Stimulated activated CD4-positive, alpha-beta T cell treated with anti-CD3 and anti-CD28 coated beads, TNF-alpha, amount 100 ng/mL, for 4 hours (primary cell): ENCODE measurements around the gene FOXK1.
A peak's percentile ranks its signal among the peaks of the same experiment; 100 is the strongest.
"Not testable (repeated sequence)": the region's sequence is repeated elsewhere in the genome, so short reads cannot be mapped to it uniquely, and the experiment has no call there.

Experiments used
- DNase-seq, 3 experiments: peaks; one replicate each; pipeline ENCODE4 v3.0.0-alpha.2; 2020; ENCODE audit warnings: low read depth in 3 of 3

The FOXK1 gene

DNA sequence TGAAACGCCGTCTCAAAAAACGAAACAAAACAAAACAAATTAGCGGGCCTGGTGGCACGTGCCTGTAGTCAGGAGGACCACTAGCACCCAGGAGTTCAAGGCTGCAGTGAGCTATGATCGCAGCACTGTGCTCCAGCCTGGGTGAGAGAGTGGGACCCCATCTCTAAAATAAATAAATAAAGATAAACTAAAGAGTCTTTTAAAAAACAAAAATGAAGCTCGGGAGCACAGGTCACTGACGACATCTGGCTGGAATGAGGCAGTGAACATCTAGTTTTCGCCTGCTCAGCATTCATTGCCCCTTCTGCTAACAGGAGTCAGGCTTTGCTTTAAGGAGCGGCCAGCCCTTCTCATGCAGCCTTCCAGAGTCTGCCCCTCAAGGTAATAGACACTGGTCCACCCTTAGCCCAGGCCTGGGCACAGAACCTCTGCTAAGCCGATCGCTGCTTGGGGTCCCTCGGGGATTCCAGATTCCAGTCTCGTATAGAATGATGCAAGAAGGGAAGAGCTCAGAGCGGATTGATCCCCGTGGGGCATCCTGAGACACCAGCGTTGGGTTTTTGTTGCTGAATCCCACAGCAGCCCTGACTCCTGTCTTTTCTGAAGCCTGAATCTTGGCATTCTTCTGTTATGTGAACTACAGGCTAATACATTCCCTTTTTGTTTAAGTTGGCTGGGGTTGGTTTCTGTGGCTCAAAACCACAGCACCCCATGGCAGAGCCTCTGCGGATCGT lies 14.2 kb upstream of the FOXK1 start:
- no peak for DNase-seq

DNA sequence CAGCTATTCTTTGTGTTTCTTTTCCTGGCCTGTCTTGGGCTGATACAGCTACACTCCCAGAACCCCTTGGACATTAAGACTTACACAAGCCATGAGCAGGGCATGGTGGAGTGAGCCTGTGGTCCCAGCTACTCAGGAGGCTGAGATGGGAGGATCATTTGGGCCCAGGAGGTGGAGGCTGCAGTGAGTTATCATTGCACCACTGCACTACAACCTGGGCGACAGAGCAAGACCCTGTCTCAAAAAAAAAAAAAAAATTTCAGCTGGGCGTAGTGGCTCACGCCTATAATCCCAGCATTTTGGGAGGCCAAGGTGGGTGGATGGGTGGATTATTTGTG lies 13.6 kb upstream of the FOXK1 start:
- DNase-seq, result no peak

- DNase-seq, result no peak
Measured at GRCh38 chr7:4670791-4671190, 11.3 kb upstream of the FOXK1 start.

GRCh38 chr7:4675771-4676367 lies 6.2 kb upstream of the FOXK1 start:
- no peak for DNase-seq

DNA sequence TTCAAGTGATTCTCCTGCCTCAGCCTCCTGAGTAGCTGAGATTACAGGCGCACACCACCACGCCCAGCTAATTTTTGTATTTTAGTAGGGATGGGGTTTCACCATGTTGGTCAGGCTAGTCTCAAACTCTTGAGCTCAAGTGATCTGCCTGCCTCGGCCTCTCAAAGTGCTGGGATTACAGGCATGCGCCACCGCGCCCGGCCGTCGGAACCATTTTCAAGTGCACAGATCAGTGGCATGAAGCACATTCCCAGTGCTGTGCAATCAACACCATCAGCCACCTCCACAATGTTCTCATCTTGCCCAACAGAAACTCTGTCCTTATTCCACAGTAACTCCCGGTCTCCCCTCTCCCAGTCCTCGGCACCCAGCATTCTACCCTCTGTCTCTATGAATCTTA lies 4.6 kb upstream of the FOXK1 start:
- not testable (repeated sequence) for DNase-seq

- peak in 1 of 3 experiments; percentile 6 for DNase-seq
Measured at GRCh38 chr7:4681218-4681851, 760 bp upstream of the FOXK1 start.

DNA sequence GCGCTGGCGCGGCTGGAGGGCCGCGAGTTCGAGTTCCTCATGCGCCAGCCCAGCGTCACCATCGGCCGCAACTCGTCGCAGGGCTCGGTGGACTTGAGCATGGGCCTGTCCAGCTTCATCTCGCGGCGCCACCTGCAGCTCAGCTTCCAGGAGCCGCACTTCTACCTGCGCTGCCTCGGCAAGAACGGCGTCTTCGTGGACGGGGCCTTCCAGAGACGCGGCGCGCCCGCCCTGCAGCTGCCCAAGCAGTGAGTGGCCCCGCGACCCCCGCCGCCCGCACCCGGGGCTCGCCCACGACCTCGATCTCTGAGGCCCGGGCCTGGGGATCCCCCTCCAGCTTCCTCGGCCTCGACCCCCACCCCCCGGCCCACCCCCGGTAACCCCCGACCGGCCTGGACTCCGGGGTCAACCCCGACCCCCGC lies 537 bp downstream of the FOXK1 start:
- peak in 1 of 3 experiments; percentile 6 for DNase-seq

- peak in 2 of 3 experiments; percentile 5 to 8 for DNase-seq
Measured at GRCh38 chr7:4683043-4683883, 1.2 kb downstream of the FOXK1 start.

- DNase-seq, result peak in 2 of 3 experiments; percentile 6 to 14
Measured at GRCh38 chr7:4683884-4684565, 1.9 kb downstream of the FOXK1 start.

GRCh38 chr7:4684846-4685245 lies 2.8 kb downstream of the FOXK1 start:
- no peak for DNase-seq

- DNase-seq, result not testable (repeated sequence)
Measured at GRCh38 chr7:4685676-4686075, 3.6 kb downstream of the FOXK1 start.

DNA sequence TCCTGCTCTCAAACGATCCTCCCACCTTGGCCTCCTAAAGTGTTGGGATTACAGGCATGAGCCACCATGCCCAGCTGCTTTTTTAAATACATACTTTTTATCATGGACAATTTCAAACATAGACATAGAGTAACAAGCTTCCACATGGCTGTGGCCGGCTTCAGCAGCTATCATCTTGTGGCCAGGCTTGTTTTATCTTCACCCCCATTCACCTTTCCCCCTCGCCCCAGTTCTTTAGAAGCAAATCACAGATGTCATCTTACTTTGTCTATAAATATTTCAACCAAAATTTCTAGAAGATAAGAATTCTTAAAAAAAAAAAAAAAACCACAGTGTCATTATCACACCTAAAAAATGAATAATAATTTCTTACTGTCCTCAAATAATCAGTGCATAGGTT lies 5.9 kb downstream of the FOXK1 start:
- no peak for DNase-seq

DNA sequence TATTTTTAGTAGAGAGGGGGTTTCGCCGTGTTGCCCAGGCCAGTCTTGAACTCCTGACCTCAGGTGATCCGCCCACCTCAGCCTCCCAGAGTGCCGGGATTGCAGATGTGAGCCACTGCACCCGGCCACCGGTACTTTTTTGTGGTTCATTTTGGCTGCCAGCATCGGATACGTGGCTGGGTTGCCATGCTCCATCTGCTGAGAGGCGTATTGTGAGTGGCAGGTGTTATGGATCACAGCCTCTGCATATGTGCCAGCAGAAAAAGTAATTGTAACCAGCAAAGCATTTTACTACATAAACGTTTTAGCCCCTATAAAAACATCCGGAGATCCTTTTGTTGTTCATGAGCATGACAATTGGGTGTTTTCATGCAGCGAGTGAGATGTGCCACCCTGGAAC lies 7.1 kb downstream of the FOXK1 start:
- no peak for DNase-seq

DNA sequence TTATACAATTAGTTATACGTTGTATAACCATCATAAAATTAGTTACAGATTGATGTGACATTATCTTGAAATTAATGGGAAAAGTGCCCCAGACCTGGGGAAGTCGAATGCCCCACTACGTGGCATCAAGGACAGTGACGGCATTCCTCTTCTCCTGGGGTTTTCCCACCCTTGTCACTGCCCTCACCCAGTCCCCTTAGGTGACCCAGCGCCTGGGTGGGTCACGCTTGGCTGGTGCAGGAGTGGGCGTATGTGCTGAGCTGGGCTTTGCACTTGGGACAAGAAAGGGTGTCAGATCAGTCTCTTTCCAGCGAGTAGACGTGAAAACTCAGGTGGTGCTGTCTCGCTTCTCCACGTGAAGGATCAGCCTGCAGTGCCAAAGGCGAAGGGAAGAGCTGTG lies 7.6 kb downstream of the FOXK1 start:
- no peak for DNase-seq

GRCh38 chr7:4690953-4691856 lies 9.1 kb downstream of the FOXK1 start:
- DNase-seq, result no peak

DNA sequence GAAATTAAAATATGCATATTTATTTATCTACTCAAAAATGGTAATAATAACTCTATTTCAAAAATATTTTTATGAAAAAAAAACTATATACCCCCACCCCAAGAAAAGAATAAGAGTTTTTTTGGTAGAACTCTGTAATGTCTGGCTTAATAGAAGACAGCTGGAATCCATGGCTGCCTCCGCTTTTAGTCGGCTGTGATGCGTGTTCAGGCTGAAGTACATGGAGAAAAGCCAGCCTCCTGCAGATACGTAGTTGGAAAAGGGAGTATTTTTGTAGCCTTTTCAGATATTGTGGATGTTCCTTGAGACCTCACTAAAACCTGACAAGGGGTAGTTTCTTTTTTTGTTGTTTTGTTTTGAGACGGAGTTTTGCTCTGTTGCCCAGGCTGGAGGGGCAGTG lies 10.0 kb downstream of the FOXK1 start:
- DNase-seq, result no peak

- DNase-seq, result not testable (repeated sequence)
Measured at GRCh38 chr7:4692622-4693021, 10.5 kb downstream of the FOXK1 start.

DNA sequence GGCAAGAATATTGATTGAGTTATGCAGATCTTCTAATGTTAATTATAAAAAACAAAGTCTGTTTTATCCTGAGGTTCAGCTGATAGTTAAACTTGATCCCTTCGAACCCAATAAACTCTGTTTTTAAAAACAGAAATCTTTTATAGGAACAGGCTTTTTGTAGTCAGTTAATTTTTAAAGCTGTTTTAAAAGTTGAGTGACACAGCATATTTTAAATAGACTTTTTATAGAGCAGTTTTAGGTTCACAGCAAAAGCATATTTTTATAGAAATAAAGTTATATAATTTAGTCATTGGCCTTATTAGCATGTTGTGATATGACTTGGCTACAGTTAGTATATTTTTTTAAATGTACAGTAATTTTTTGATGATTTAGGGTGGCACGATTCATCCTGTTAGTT lies 11.1 kb downstream of the FOXK1 start:
- no peak for DNase-seq

DNA sequence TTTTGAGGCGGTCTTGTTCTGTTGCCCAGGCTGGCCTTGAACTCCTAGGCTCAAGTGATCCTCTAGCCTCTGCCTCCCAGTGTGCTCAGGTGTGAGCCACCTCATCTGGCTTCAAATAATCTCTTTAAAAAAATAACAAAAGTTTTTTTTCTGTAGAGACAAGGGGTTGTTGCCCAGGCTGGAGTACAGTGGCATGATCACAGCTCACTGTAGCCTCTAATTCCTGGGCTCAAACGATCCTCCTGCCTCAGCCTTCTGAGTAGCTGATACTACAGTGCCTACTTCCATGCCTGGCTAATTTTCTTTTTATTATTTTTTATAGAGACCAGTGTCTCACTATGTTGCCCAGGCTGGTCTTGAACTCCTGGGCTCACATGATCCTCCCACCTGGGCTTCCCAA lies 11.7 kb downstream of the FOXK1 start:
- no peak for DNase-seq

GRCh38 chr7:4694305-4694704 lies 12.2 kb downstream of the FOXK1 start:
- no peak for DNase-seq
